HepG2 (cell line): ENCODE data around the gene C5orf15. TPM values are rescaled to one million over a fixed set of nuclear protein-coding genes. Genes with fewer than 3 reads are reported as not detected.

Experiments
- ATF2 ChIP-seq: sonication (generic); formaldehyde crosslinking; IDR thresholded peaks from 2 replicates; pipeline ENCODE4 v1.4.0; 2020; ENCODE audit warnings: missing genetic modification reagents
- ATF4 ChIP-seq, 2 experiments: fragments of 450-650 bp in 1 of 2; sonication (generic) in 1 of 2; formaldehyde crosslinking; IDR thresholded peaks; 2 replicates each; pipeline versions ENCODE4 v1.5.0 to v1.8.0; 2020 to 2022; ENCODE audit warnings: mild to moderate bottlenecking in 1 of 2, missing genetic modification reagents in 1 of 2
- CEBPG ChIP-seq: IDR thresholded peaks from 2 replicates; pipeline ENCODE4 v1.6.1; 2016
- HDAC2 ChIP-seq: sonication (generic); formaldehyde crosslinking; IDR thresholded peaks from 2 replicates; pipeline ENCODE4 v1.4.0; 2020; ENCODE audit warnings: missing genetic modification reagents
- LCORL ChIP-seq, 2 experiments: fragments of 450-650 bp in 1 of 2; sonication (generic) in 1 of 2; formaldehyde crosslinking in 1 of 2; IDR thresholded peaks; 2 replicates each; pipeline versions ENCODE4 v1.5.0 to v1.6.1; 2017 to 2020; ENCODE audit warnings: antibody characterized with exemption in 1 of 2, missing genetic modification reagents in 1 of 2
- MAZ ChIP-seq, 2 experiments: sonication (generic) in 1 of 2; formaldehyde crosslinking in 1 of 2; IDR thresholded peaks; 2 replicates each; pipeline versions ENCODE4 v1.5.0 to v1.6.1; 2012 to 2020; ENCODE audit warnings: low read depth in 2 of 2, mild to moderate bottlenecking in 2 of 2, borderline replicate concordance in 1 of 2, improper control_type of control experiment in 1 of 2, low read length in 1 of 2, missing genetic modification reagents in 1 of 2, moderate library complexity in 1 of 2
- TCF7 ChIP-seq: sonication (generic); IDR thresholded peaks from 2 replicates; pipeline ENCODE4 v1.6.1; 2016; ENCODE audit warnings: antibody characterized with exemption, low read depth
- ZFP36L1 ChIP-seq: sonication (generic); formaldehyde crosslinking; IDR thresholded peaks from 2 replicates; pipeline ENCODE4 v1.8.0; 2022; ENCODE audit warnings: mild to moderate bottlenecking, missing genetic modification reagents, moderate library complexity
- ZNF205 ChIP-seq: IDR thresholded peaks from 2 replicates; pipeline ENCODE4 v1.6.1; 2018; ENCODE audit warnings: missing biosample characterization, missing genetic modification reagents
- ZNF574 ChIP-seq: sonication (generic); formaldehyde crosslinking; IDR thresholded peaks from 2 replicates; pipeline ENCODE4 v1.4.0; 2020; ENCODE audit warnings: missing genetic modification reagents
- ZNF607 ChIP-seq: sonication (generic); formaldehyde crosslinking; IDR thresholded peaks from 2 replicates; pipeline ENCODE4 v1.5.1; 2020; ENCODE audit warnings: missing genetic modification reagents, mild to moderate bottlenecking, borderline replicate concordance
- ZNF75D ChIP-seq: sonication (generic); formaldehyde crosslinking; IDR thresholded peaks from 2 replicates; pipeline ENCODE4 v1.8.1; 2023; ENCODE audit warnings: missing genetic modification reagents, mild to moderate bottlenecking, borderline replicate concordance
- ZNF782 ChIP-seq: sonication (generic); formaldehyde crosslinking; IDR thresholded peaks from 2 replicates; pipeline ENCODE4 v1.4.0; 2020; ENCODE audit warnings: missing genetic modification reagents, mild to moderate bottlenecking, borderline replicate concordance
- ZSCAN9 ChIP-seq: IDR thresholded peaks from 2 replicates; pipeline ENCODE4 v1.6.1; 2016; ENCODE audit warnings: borderline replicate concordance
- polyA plus RNA-seq, 8 experiments: library from polyadenylated mRNA; depleted of rRNA in 3 of 8; stranded (reverse) in 7 of 8; unstranded in 1 of 8; fragments of >200 nt; fragmentation: Illumina TruSeq in 4 of 8; extraction: Trizol in 4 of 8; gene quantifications; 2 replicates each; pipeline versions ENCODE4 v1.2.1 to v1.2.3, GENCODE V29; 2011 to 2016; ENCODE audit warnings: low read depth in 4 of 8, missing spikeins in 1 of 8, mixed read lengths in 1 of 8; ENCODE audit not compliant: insufficient read depth in 1 of 8
- total RNA-seq, 5 experiments: library from RNA; depleted of rRNA; stranded (reverse); fragments of >200 nt; fragmentation: Illumina TruSeq; extraction: Trizol; gene quantifications; 2 replicates each; pipeline ENCODE4 v1.2.3, GENCODE V29; 2016; ENCODE audit warnings: low read depth in 1 of 5
- TF ChIP-seq, protein P1 (sequence below): sonication (generic); formaldehyde crosslinking; IDR thresholded peaks from 2 replicates; pipeline ENCODE4 v1.4.0; 2020; ENCODE audit warnings: missing genetic modification reagents, borderline replicate concordance
- TF ChIP-seq, protein P2 (sequence below): sonication (generic); formaldehyde crosslinking; IDR thresholded peaks from 2 replicates; pipeline ENCODE4 v1.5.0; 2020; ENCODE audit warnings: missing genetic modification reagents, mild to moderate bottlenecking, borderline replicate concordance

The C5orf15 gene
- total and polyA plus RNA-seq, 2 of the 13 experiments (the other 11 are each of a cell fraction or from before 2014, with no cell fraction given), result 58.5 to 82.7 TPM

GRCh38 chr5:133968204-133968980 is at the start of gene C5orf15 (continued):
- TF ChIP-seq, protein P1, sequence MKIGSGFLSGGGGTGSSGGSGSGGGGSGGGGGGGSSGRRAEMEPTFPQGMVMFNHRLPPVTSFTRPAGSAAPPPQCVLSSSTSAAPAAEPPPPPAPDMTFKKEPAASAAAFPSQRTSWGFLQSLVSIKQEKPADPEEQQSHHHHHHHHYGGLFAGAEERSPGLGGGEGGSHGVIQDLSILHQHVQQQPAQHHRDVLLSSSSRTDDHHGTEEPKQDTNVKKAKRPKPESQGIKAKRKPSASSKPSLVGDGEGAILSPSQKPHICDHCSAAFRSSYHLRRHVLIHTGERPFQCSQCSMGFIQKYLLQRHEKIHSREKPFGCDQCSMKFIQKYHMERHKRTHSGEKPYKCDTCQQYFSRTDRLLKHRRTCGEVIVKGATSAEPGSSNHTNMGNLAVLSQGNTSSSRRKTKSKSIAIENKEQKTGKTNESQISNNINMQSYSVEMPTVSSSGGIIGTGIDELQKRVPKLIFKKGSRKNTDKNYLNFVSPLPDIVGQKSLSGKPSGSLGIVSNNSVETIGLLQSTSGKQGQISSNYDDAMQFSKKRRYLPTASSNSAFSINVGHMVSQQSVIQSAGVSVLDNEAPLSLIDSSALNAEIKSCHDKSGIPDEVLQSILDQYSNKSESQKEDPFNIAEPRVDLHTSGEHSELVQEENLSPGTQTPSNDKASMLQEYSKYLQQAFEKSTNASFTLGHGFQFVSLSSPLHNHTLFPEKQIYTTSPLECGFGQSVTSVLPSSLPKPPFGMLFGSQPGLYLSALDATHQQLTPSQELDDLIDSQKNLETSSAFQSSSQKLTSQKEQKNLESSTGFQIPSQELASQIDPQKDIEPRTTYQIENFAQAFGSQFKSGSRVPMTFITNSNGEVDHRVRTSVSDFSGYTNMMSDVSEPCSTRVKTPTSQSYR (CRISPR knock-in tag), result no peak
- TF ChIP-seq ZFP36L1 (CRISPR knock-in tag) (no peak), ATF2 (CRISPR knock-in tag) (peak; percentile 97), MAZ (IDR thresholded peaks at IDR 0.05; ENCODE audit: borderline replicate concordance, low read depth, low read length) (peak; percentile 37; the same call in 1 of the 2 replicates), MAZ (CRISPR knock-in tag; IDR thresholded peaks at IDR 0.05; ENCODE audit: low read depth) (peak; percentile 78), ZNF607 (no peak; the same call in 1 of the 2 replicates), TCF7 (no peak), ZNF782 (CRISPR knock-in tag) (no peak; the same call in 1 of the 2 replicates), LCORL (IDR thresholded peaks at IDR 0.05) (no peak), LCORL (CRISPR knock-in tag; IDR thresholded peaks at IDR 0.05) (peak; percentile 67; the same call in 1 of the 2 replicates), CEBPG (CRISPR knock-in tag) (peak; percentile 61; the same call in 1 of the 2 replicates), ZNF574 (CRISPR knock-in tag) (peak; percentile 72), ZSCAN9 (CRISPR knock-in tag) (peak; percentile 54; the same call in 1 of the 2 replicates), ATF4 (CRISPR knock-in tag; IDR thresholded peaks at IDR 0.05) (peak in 1 of 2 experiments; percentile 28; a peak in 1 of 4 replicates), ZNF205 (CRISPR knock-in tag) (peak; percentile 71), HDAC2 (CRISPR knock-in tag) (peak; percentile 69), ZNF75D (CRISPR knock-in tag) (no peak)
- TF ChIP-seq, protein P2, sequence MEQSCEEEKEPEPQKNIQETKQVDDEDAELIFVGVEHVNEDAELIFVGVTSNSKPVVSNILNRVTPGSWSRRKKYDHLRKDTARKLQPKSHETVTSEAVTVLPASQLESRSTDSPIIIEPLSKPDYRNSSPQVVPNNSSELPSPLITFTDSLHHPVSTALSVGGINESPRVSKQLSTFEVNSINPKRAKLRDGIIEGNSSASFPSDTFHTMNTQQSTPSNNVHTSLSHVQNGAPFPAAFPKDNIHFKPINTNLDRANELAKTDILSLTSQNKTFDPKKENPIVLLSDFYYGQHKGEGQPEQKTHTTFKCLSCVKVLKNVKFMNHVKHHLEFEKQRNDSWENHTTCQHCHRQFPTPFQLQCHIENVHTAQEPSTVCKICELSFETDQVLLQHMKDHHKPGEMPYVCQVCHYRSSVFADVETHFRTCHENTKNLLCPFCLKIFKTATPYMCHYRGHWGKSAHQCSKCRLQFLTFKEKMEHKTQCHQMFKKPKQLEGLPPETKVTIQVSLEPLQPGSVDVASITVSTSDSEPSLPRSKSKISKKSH, result peak; percentile 97
